Caco-2 (cell line): ENCODE data around the gene TMEM250. TPM values are rescaled to one million over a fixed set of nuclear protein-coding genes. Genes with fewer than 3 reads are reported as not detected.

Experiments used
- BruUV-seq: library from RNA; stranded (reverse); fragments of 400-500 nt; replicated peaks from 2 replicates; lab custom pipeline; 2021; lab: Mats Ljungman, UMichigan
- CTCF ChIA-PET: fragments of 300-600 bp; sonication (Branson Sonifier 250); formaldehyde crosslinking; loops from one replicate; lab custom pipeline; 2022; ENCODE audit warnings: antibody characterized with exemption; lab: Charles Lee
- POLR2A ChIA-PET: fragments of 300-600 bp; sonication (Branson Sonifier 250); formaldehyde crosslinking; loops from one replicate; lab custom pipeline; 2022; ENCODE audit warnings: antibody characterized with exemption; lab: Charles Lee
- DNase-seq, 2 experiments: peaks; one replicate each; pipeline versions ENCODE4 v3.0.0 to v3.0.0-alpha.2; 2020 to 2022
- H3K27me3 ChIP-seq: replicated peaks from 2 replicates; pipeline ENCODE4 v1.6.0; 2011; ENCODE audit warnings: low read length; ENCODE audit not compliant: control insufficient read depth, insufficient read depth
- H3K36me3 ChIP-seq: 2 replicates; pipeline ENCODE4 v1.5.1; 2011; ENCODE audit warnings: low read length; ENCODE audit not compliant: control insufficient read depth, insufficient read depth
- H3K4me1 ChIP-seq: fragments of 250-450 bp; sonication (Bioruptor Pico); 2 replicates; pipeline ENCODE4 v1.5.1; 2020; ENCODE audit warnings: mild to moderate bottlenecking
- H3K4me3 ChIP-seq: 2 replicates; pipeline ENCODE4 v1.5.1; 2011; ENCODE audit warnings: low read depth, mild to moderate bottlenecking, control low read depth, low read length
- H3K9me3 ChIP-seq: fragments of 250-450 bp; sonication (Bioruptor Pico); 2 replicates; pipeline ENCODE4 v1.5.1; 2020; ENCODE audit warnings: mild to moderate bottlenecking, moderate library complexity
- H3K27ac Mint-ChIP-seq: one replicate; pipeline ENCODE4 v1.8.0; 2022; ENCODE audit warnings: mixed read lengths; ENCODE audit not compliant: unreplicated experiment
- H3K27me3 Mint-ChIP-seq: one replicate; pipeline ENCODE4 v1.8.0; 2022; ENCODE audit warnings: mixed read lengths; ENCODE audit not compliant: insufficient read depth, unreplicated experiment
- H3K36me3 Mint-ChIP-seq: one replicate; pipeline ENCODE4 v1.8.0; 2022; ENCODE audit warnings: mild to moderate bottlenecking, mixed read lengths; ENCODE audit not compliant: insufficient read depth, unreplicated experiment
- H3K4me1 Mint-ChIP-seq: one replicate; pipeline ENCODE4 v1.8.0; 2022; ENCODE audit warnings: low read depth, mixed read lengths; ENCODE audit not compliant: unreplicated experiment
- H3K4me3 Mint-ChIP-seq: one replicate; pipeline ENCODE4 v1.8.0; 2022; ENCODE audit warnings: mild to moderate bottlenecking, moderate library complexity, mixed read lengths; ENCODE audit not compliant: unreplicated experiment
- H3K9me3 Mint-ChIP-seq: one replicate; pipeline ENCODE4 v1.8.0; 2022; ENCODE audit warnings: mixed read lengths; ENCODE audit not compliant: unreplicated experiment
- intact Hi-C: fragments of 100-400 bp; cut with micrococcal nuclease; formaldehyde crosslinking; loops from one replicate; pipeline ENCODE4 v1.10.0; 2022; ENCODE audit not compliant: unreplicated experiment
- total RNA-seq: library from RNA; stranded (reverse); gene quantifications from 2 replicates; pipeline ENCODE4 v1.2.3, GENCODE V29; 2022
- TF ChIP-seq, protein P1 (sequence below), 2 experiments: fragments of 200-600 bp in 1 of 2; IDR thresholded peaks; 1 replicate in 1 of 2; 2 replicates in 1 of 2; pipeline versions ENCODE4 v1.5.1 to v1.8.0; 2011 to 2022; ENCODE audit warnings: antibody characterized with exemption in 1 of 2, control low read depth in 1 of 2, inconsistent platforms in 1 of 2, low read depth in 1 of 2, low read length in 1 of 2, mild to moderate bottlenecking in 1 of 2, moderate library complexity in 1 of 2; ENCODE audit not compliant: insufficient read depth in 1 of 2, severe bottlenecking in 1 of 2, unreplicated experiment in 1 of 2

Gene TMEM250
- total RNA-seq, 1 experiment from 2014 or later = 38.2 TPM

GRCh38 chr9:136147890-136148714 lies 29.4 kb upstream of the TMEM250 start:
- CTCF ChIA-PET = no interaction called here
- Mint-ChIP-seq H3K4me3 (no peak overlapping the region), H3K27me3 (no peaks in the 10 kb centered on the region), H3K4me1 (no peaks in the 10 kb centered on the region), H3K27ac (no peak overlapping the region), H3K36me3 (no peaks in the 10 kb centered on the region), H3K9me3 (no peaks in the 10 kb centered on the region)
- Histone ChIP-seq H3K4me1 (no peaks in the 10 kb centered on the region), H3K9me3 (no peaks in the 10 kb centered on the region), H3K4me3 (no peak overlapping the region), H3K27me3 (no peaks in the 10 kb centered on the region), H3K36me3 (no peaks in the 10 kb centered on the region)
- DNase-seq = no peak
- POLR2A ChIA-PET = no interaction called here
- intact Hi-C loops = no loop called here
- no TSS peak for BruUV-seq
- TF ChIP-seq, protein P1, sequence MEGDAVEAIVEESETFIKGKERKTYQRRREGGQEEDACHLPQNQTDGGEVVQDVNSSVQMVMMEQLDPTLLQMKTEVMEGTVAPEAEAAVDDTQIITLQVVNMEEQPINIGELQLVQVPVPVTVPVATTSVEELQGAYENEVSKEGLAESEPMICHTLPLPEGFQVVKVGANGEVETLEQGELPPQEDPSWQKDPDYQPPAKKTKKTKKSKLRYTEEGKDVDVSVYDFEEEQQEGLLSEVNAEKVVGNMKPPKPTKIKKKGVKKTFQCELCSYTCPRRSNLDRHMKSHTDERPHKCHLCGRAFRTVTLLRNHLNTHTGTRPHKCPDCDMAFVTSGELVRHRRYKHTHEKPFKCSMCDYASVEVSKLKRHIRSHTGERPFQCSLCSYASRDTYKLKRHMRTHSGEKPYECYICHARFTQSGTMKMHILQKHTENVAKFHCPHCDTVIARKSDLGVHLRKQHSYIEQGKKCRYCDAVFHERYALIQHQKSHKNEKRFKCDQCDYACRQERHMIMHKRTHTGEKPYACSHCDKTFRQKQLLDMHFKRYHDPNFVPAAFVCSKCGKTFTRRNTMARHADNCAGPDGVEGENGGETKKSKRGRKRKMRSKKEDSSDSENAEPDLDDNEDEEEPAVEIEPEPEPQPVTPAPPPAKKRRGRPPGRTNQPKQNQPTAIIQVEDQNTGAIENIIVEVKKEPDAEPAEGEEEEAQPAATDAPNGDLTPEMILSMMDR (IDR thresholded peaks at IDR 0.05; ENCODE audit: insufficient read depth in 1 of 2, low read depth in 1 of 2, low read length in 1 of 2, severe bottlenecking in 1 of 2, unreplicated experiment in 1 of 2) = no peak

- CTCF ChIA-PET = interaction anchor here (0.9 kb wide), 1 partner anchor 14 kb away, joined by 3 read pairs; no protein-coding TSS in a partner anchor
- intact Hi-C loops = no loop called here
- BruUV-seq = no TSS peak
- Mint-ChIP-seq H3K4me1 (no peaks in the 10 kb centered on the region), H3K27me3 (no peaks in the 10 kb centered on the region), H3K36me3 (no peaks in the 10 kb centered on the region), H3K27ac (no peak overlapping the region), H3K4me3 (no peak overlapping the region), H3K9me3 (no peaks in the 10 kb centered on the region)
- TF ChIP-seq, protein P1 (IDR thresholded peaks at IDR 0.05; ENCODE audit: insufficient read depth in 1 of 2, low read depth in 1 of 2, low read length in 1 of 2, severe bottlenecking in 1 of 2, unreplicated experiment in 1 of 2) = no peak
- Histone ChIP-seq H3K4me1 (no peaks in the 10 kb centered on the region), H3K36me3 (no peaks in the 10 kb centered on the region), H3K4me3 (no peak overlapping the region), H3K9me3 (no peaks in the 10 kb centered on the region), H3K27me3 (no peaks in the 10 kb centered on the region)
- POLR2A ChIA-PET = no interaction called here
- no peak for DNase-seq
Observed at GRCh38 chr9:136147038-136147889, 28.6 kb upstream of the TMEM250 start.
